Measurements from ENCODE around the gene CHRDL2.

Gene CHRDL2

GRCh38 chr11:74683279-74683871, 47.9 kb downstream of the CHRDL2 start:
- Histone ChIP-seq H3K36me3 (ENCODE audit: low read length) (no peaks in the 10 kb centered on the region), H3K27me3 (ENCODE audit: low read length) (no peaks in the 10 kb centered on the region), H3F3A (ENCODE audit: insufficient read depth) (no peaks in the 10 kb centered on the region), H3K4me3 (ENCODE audit: insufficient read depth, low read length, poor library complexity, severe bottlenecking) (no peak overlapping the region), H4K20me1 (ENCODE audit: low read depth, low read length) (no peaks in the 10 kb centered on the region), H3K79me2 (ENCODE audit: insufficient read depth, low read length) (no peaks in the 10 kb centered on the region), H3K27ac (ENCODE audit: low read depth, low read length) (no peak overlapping the region), H3K4me2 (ENCODE audit: low read depth, low read length, poor library complexity, severe bottlenecking) (no peak overlapping the region), H2AFZ (ENCODE audit: low read depth, low read length, severe bottlenecking) (no peak overlapping the region), H3K9ac (ENCODE audit: low read length) (no peak overlapping the region), H3K9me2 (replicated peaks; ENCODE audit: insufficient read depth, low read length) (no peaks in the 10 kb centered on the region), H3K9me3 (ENCODE audit: insufficient read depth, low read length) (no peaks in the 10 kb centered on the region)
- no peak for TF ChIP-seq EZH2phosphoT487 (conservative IDR thresholded peaks at IDR 0.05; ENCODE audit: low read length)
- TF ChIP-seq, protein P1, sequence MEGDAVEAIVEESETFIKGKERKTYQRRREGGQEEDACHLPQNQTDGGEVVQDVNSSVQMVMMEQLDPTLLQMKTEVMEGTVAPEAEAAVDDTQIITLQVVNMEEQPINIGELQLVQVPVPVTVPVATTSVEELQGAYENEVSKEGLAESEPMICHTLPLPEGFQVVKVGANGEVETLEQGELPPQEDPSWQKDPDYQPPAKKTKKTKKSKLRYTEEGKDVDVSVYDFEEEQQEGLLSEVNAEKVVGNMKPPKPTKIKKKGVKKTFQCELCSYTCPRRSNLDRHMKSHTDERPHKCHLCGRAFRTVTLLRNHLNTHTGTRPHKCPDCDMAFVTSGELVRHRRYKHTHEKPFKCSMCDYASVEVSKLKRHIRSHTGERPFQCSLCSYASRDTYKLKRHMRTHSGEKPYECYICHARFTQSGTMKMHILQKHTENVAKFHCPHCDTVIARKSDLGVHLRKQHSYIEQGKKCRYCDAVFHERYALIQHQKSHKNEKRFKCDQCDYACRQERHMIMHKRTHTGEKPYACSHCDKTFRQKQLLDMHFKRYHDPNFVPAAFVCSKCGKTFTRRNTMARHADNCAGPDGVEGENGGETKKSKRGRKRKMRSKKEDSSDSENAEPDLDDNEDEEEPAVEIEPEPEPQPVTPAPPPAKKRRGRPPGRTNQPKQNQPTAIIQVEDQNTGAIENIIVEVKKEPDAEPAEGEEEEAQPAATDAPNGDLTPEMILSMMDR (IDR thresholded peaks at IDR 0.05; ENCODE audit: insufficient read depth, low read length, poor library complexity, severe bottlenecking) = no peak

- Histone ChIP-seq H3K79me2 (ENCODE audit: insufficient read depth, low read length) (no peaks in the 10 kb centered on the region), H4K20me1 (ENCODE audit: low read depth, low read length) (no peaks in the 10 kb centered on the region), H3K4me2 (ENCODE audit: low read depth, low read length, poor library complexity, severe bottlenecking) (no peak overlapping the region), H3K27ac (ENCODE audit: low read depth, low read length) (no peak overlapping the region), H3K4me3 (ENCODE audit: insufficient read depth, low read length, poor library complexity, severe bottlenecking) (no peak overlapping the region), H3K9me3 (ENCODE audit: insufficient read depth, low read length) (no peaks in the 10 kb centered on the region), H2AFZ (ENCODE audit: low read depth, low read length, severe bottlenecking) (no peak overlapping the region), H3K9ac (ENCODE audit: low read length) (no peak overlapping the region), H3K9me2 (replicated peaks; ENCODE audit: insufficient read depth, low read length) (no peaks in the 10 kb centered on the region), H3F3A (ENCODE audit: insufficient read depth) (no peaks in the 10 kb centered on the region), H3K36me3 (ENCODE audit: low read length) (no peaks in the 10 kb centered on the region), H3K27me3 (ENCODE audit: low read length) (no peaks in the 10 kb centered on the region)
- TF ChIP-seq EZH2phosphoT487 (conservative IDR thresholded peaks at IDR 0.05; ENCODE audit: low read length) = no peak
- TF ChIP-seq, protein P1 (IDR thresholded peaks at IDR 0.05; ENCODE audit: insufficient read depth, low read length, poor library complexity, severe bottlenecking) = no peak
Measured at GRCh38 chr11:74682731-74683278, 48.4 kb downstream of the CHRDL2 start.

DNA sequence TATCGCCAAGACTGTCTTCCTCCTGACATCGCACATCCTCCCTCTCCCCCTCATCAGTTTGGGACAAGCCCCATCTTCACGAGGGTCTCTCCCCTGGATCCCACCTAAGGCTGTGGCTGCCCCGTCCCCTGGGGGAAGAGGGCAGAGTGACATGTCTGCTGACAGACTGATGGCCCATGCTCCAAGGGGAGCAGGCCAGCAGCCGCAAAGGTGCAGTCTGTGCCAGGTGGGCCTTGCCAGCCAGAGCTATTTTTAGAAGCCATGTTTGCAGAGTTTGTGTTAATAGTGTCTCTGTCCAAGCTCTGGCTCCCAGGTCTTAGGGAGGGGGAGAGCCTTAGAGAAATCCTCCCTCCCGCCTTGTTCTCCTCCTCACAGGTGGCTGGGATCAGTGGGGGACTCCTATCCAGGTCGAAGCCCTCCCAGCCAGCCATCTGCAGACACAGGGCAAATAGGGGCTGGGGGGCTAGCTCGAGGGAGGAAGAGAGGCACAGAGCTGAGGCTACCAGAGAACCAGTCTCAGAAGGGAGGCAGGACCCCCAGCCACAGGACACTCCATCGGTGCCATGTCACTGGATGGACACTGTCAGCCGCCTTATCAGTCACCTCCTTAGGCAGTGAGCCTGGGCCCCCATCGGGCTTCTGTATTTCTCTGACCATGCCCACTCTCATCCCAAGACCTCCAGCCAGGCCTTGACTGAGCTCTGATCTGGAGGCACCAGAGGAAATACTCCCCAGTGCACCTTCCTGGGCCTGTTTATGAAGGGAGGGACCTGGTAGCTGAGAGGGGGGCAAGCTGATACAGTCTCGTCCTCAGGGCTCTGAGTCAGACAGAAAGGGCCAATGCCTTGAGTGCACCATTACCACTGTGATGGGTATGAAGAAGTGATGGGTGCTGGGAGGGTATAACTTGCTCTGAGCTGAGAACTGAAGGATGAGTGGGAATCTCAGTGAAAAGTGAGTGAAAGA, 49.3 kb downstream of the CHRDL2 start:
- Histone ChIP-seq H3K36me3 (ENCODE audit: low read length) (no peaks in the 10 kb centered on the region), H3K27me3 (ENCODE audit: low read length) (no peaks in the 10 kb centered on the region), H3K9me3 (ENCODE audit: insufficient read depth, low read length) (no peaks in the 10 kb centered on the region), H3K27ac (ENCODE audit: low read depth, low read length) (no peak overlapping the region), H4K20me1 (ENCODE audit: low read depth, low read length) (no peaks in the 10 kb centered on the region), H3K4me3 (ENCODE audit: insufficient read depth, low read length, poor library complexity, severe bottlenecking) (no peak overlapping the region), H3F3A (ENCODE audit: insufficient read depth) (no peaks in the 10 kb centered on the region), H3K9ac (ENCODE audit: low read length) (no peak overlapping the region), H3K4me2 (ENCODE audit: low read depth, low read length, poor library complexity, severe bottlenecking) (no peak overlapping the region), H2AFZ (ENCODE audit: low read depth, low read length, severe bottlenecking) (no peak overlapping the region), H3K9me2 (replicated peaks; ENCODE audit: insufficient read depth, low read length) (no peaks in the 10 kb centered on the region), H3K79me2 (ENCODE audit: insufficient read depth, low read length) (no peaks in the 10 kb centered on the region)
- TF ChIP-seq EZH2phosphoT487 (conservative IDR thresholded peaks at IDR 0.05; ENCODE audit: low read length) = no peak
- TF ChIP-seq, protein P1 (IDR thresholded peaks at IDR 0.05; ENCODE audit: insufficient read depth, low read length, poor library complexity, severe bottlenecking) = no peak

All from SU-DHL-6 (cell line).